ENCODE data around the gene MYL4.
"Not testable (repeated sequence)": the region's sequence is repeated elsewhere in the genome, so short reads cannot be mapped to it uniquely, and the experiment has no call there.

Gene MYL4

GRCh38 chr17:47180988-47181387 lies 28.2 kb upstream of the MYL4 start:
- H3K9me3 Mint-ChIP-seq; DNase-seq; H3K27ac Mint-ChIP-seq; ATAC-seq (replicated peaks); H3K4me3 Mint-ChIP-seq; H3K27me3 Mint-ChIP-seq: not testable (repeated sequence)
- Mint-ChIP-seq H3K36me3 (ENCODE audit: insufficient read depth) (peaks cover 33% of the 10 kb centered on the region), H3K4me1 (ENCODE audit: low read depth in 2 of 2) (peaks cover 33 to 49% of the 10 kb centered on the region in 2 donors)

DNA sequence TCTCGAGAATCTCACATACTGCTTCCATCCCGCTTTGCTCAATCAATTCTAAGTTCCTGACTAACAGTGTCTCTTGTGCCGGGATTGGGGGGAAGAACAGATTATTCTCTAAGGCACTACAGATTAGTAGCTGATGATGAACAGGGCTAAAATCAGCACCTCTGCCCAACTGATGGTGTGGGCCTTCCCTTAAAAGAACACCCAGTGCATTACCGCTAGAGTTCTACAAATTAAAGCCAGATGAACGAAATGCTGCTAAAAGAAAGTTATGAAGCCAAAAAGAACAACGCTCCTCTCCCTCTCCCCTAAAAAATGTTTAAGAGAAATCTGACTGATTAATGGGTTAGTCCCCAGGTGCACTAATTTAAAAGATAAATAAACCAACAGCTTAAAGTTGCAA lies 24.5 kb upstream of the MYL4 start:
- peak overlapping the region in 1 of 2 donors; percentile 32 for H3K27ac Mint-ChIP-seq
- peaks cover 29 to 57% of the 10 kb centered on the region in 2 donors for H3K4me1 Mint-ChIP-seq (ENCODE audit: low read depth in 2 of 2)
- peaks cover 34% of the 10 kb centered on the region for H3K36me3 Mint-ChIP-seq (ENCODE audit: insufficient read depth)
- no peak for ATAC-seq (replicated peaks)
- no peaks in the 10 kb centered on the region for H3K27me3 Mint-ChIP-seq
- H3K9me3 Mint-ChIP-seq = no peaks in the 10 kb centered on the region
- H3K4me3 Mint-ChIP-seq = no peak overlapping the region
- DNase-seq = no peak

GRCh38 chr17:47188271-47188875 lies 20.8 kb upstream of the MYL4 start:
- Mint-ChIP-seq H3K4me1 (ENCODE audit: low read depth in 2 of 2) (peaks cover 34 to 51% of the 10 kb centered on the region in 2 donors), H3K27ac (peak overlapping the region; percentile 96 to 98), H3K9me3 (no peaks in the 10 kb centered on the region), H3K4me3 (peak overlapping the region; percentile 95 to 96), H3K36me3 (ENCODE audit: insufficient read depth) (peaks cover 16% of the 10 kb centered on the region), H3K27me3 (no peaks in the 10 kb centered on the region)
- DNase-seq (peak in 1 of 3 experiments; percentile 11), ATAC-seq (replicated peaks) (no peak)

DNA sequence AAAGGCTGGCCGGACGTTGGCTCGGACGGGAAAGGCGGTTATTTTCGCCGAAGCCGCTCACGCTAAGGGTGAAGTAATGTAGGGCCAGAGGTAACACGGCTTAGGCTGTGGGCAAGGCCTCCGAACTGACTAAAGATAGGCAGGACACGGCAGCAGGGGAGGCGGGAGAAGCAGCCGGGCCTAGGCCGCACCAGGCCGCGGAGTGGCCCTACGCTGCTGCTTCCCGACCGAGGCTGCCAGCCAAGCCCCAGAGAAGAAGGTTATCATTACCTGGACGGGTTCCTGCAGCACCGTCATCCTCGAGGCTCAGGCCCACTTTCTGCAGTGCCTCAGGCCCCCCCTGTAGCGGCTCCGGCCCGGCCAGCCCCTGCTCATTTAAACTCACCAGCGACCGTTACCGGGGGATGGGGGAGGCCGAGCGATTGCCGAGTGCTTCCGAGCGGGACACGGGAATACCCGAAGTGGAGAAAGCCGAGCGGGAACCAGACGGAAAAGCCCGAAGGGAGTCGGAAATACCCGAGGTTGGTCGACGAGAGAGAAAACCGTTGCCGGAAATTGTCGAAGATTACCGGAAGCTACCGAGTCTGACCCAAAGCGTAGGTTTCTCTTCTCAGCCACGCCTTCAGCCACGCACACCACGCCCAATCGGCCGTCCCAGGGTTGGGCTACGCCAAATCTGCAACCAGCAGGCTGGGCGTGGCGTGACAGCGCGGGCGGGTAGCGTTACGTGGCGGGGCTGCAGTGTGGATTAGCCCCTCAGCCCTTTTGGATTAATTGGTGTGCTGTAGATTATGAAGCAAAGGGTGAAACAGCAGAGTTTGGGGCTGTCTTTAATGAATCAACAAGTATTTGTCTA lies 20.0 kb upstream of the MYL4 start, which contains the start of gene CDC27:
Gene CDC27 (minus strand): TSS at position 420 of the 856 bp plus-strand sequence. CDS start 123 bp downstream, at position 297.
- DNase-seq = peak; percentile 100
- Mint-ChIP-seq H3K4me1 (ENCODE audit: low read depth in 2 of 2) (peaks cover 37 to 47% of the 10 kb centered on the region in 2 donors), H3K27me3 (no peaks in the 10 kb centered on the region), H3K27ac (peak within 1 kb of the TSS; percentile 96 to 98), H3K36me3 (ENCODE audit: insufficient read depth) (peaks cover 16% of the 10 kb centered on the region), H3K4me3 (peak within 1 kb of the TSS; percentile 95 to 96), H3K9me3 (no peaks in the 10 kb centered on the region)
- ATAC-seq (replicated peaks) = peak; percentile 91

GRCh38 chr17:47189732-47190237 lies 19.4 kb upstream of the MYL4 start:
- no peaks in the 10 kb centered on the region for H3K27me3 Mint-ChIP-seq
- peak overlapping the region; percentile 95 to 96 for H3K4me3 Mint-ChIP-seq
- H3K27ac Mint-ChIP-seq = peak overlapping the region; percentile 96 to 98
- ATAC-seq (replicated peaks) (no peak), DNase-seq (no peak)
- no peaks in the 10 kb centered on the region for H3K9me3 Mint-ChIP-seq
- H3K36me3 Mint-ChIP-seq (ENCODE audit: insufficient read depth) = peaks cover 16% of the 10 kb centered on the region
- peaks cover 34 to 40% of the 10 kb centered on the region in 2 donors for H3K4me1 Mint-ChIP-seq (ENCODE audit: low read depth in 2 of 2)

GRCh38 chr17:47190243-47190642 lies 18.9 kb upstream of the MYL4 start:
- no peaks in the 10 kb centered on the region for H3K9me3 Mint-ChIP-seq
- no peak for DNase-seq
- peak overlapping the region in 1 of 2 donors; percentile 96 for H3K27ac Mint-ChIP-seq
- no peaks in the 10 kb centered on the region for H3K27me3 Mint-ChIP-seq
- H3K4me3 Mint-ChIP-seq = peak overlapping the region in 1 of 2 donors; percentile 95
- H3K36me3 Mint-ChIP-seq (ENCODE audit: insufficient read depth) = peaks cover 16% of the 10 kb centered on the region
- peaks cover 34 to 38% of the 10 kb centered on the region in 2 donors for H3K4me1 Mint-ChIP-seq (ENCODE audit: low read depth in 2 of 2)
- no peak for ATAC-seq (replicated peaks)

DNA sequence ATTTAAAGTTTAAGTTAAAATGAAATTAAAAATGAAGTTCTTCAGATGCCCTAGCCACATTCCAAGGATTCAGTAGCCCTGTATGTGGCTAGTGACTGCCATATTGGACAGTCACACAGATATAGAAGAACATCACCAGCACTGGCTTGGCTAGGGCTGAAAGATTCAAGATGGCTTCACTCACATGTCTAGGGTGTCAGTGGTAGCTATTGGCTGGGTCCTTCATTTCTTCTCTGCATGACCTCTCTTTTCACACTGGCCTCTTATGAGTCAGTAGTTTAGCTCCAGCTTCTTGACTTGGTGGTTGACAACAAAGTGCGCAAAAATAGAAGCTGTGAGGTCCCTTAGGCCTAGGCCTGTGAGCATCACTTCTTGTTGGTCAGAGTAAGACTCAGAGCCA lies 18.4 kb upstream of the MYL4 start:
- Mint-ChIP-seq H3K27ac (no peak overlapping the region), H3K9me3 (no peaks in the 10 kb centered on the region), H3K36me3 (ENCODE audit: insufficient read depth) (peaks cover 16% of the 10 kb centered on the region), H3K27me3 (no peaks in the 10 kb centered on the region), H3K4me3 (no peak overlapping the region), H3K4me1 (ENCODE audit: low read depth in 2 of 2) (peaks cover 33 to 36% of the 10 kb centered on the region in 2 donors)
- ATAC-seq (replicated peaks) (no peak), DNase-seq (no peak)

DNA sequence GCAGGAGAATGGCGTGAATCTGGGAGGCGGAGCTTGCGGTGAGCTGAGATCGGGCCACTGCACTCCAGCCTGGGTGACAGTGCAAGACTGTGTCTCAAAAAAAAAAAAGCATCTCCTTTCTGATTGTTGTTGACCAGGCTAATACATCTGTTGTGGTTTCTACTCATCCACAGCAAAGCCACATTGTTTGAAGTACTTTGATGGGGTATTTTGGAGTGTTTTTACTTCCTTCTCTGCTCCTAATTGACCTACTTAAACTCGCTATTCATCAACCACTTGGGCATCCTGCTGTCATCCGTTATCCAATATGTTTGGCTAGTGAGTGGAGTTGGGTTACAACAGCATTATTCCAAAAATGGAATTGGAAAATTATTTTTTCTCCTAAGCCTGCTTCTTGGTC lies 16.6 kb upstream of the MYL4 start:
- H3K27me3 Mint-ChIP-seq = no peaks in the 10 kb centered on the region
- H3K27ac Mint-ChIP-seq = peak overlapping the region in 1 of 2 donors; percentile 13
- H3K36me3 Mint-ChIP-seq (ENCODE audit: insufficient read depth) = peaks cover 13% of the 10 kb centered on the region
- H3K4me1 Mint-ChIP-seq (ENCODE audit: low read depth in 2 of 2) = peaks cover 24 to 26% of the 10 kb centered on the region in 2 donors
- H3K9me3 Mint-ChIP-seq = no peaks in the 10 kb centered on the region
- DNase-seq = no peak
- peak overlapping the region in 1 of 2 donors; percentile 15 for H3K4me3 Mint-ChIP-seq
- ATAC-seq (replicated peaks) = peak; percentile 8

DNA sequence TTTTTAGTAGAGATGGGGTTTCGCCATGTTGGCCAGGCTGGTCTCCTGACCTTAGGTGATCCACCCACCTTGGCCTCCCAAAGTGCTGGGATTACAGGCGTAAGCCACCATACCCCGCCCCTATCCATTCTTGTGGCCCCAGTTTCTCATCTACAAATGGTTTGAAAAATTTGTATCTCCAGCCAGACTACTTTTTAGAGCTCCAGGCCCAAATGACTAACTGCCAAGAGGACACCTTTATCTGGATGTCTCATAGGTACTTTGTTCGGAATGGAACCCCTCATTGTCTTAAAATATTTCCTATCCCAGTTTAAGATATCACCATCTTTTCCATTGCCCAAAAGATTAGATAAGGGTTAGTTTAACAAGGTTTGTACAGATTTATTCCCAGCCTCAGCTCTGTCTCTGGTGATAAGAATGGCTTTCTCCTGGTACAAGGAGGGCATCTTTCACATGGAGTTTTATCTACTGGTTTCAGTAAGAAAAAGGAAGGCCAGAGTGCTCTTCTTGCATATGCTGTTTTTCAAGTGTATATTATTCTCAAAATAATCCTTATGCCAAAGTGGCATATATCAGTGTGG lies 15.1 kb upstream of the MYL4 start:
- peak overlapping the region in 1 of 2 donors; percentile 31 for H3K4me3 Mint-ChIP-seq
- H3K9me3 Mint-ChIP-seq = no peaks in the 10 kb centered on the region
- H3K4me1 Mint-ChIP-seq (ENCODE audit: low read depth in 2 of 2) = peaks cover 19 to 24% of the 10 kb centered on the region in 2 donors
- no peaks in the 10 kb centered on the region for H3K27me3 Mint-ChIP-seq
- no peak for ATAC-seq (replicated peaks)
- H3K36me3 Mint-ChIP-seq (ENCODE audit: insufficient read depth) = peaks cover 7% of the 10 kb centered on the region
- no peak for DNase-seq
- H3K27ac Mint-ChIP-seq = no peak overlapping the region

GRCh38 chr17:47197821-47198220 lies 11.3 kb upstream of the MYL4 start:
- H3K4me3 Mint-ChIP-seq = no peak overlapping the region
- H3K36me3 Mint-ChIP-seq (ENCODE audit: insufficient read depth) = peaks cover 3% of the 10 kb centered on the region
- peaks cover 9 to 14% of the 10 kb centered on the region in 2 donors for H3K4me1 Mint-ChIP-seq (ENCODE audit: low read depth in 2 of 2)
- DNase-seq (no peak), ATAC-seq (replicated peaks) (no peak)
- no peaks in the 10 kb centered on the region for H3K27me3 Mint-ChIP-seq
- peak overlapping the region in 1 of 2 donors; percentile 20 for H3K27ac Mint-ChIP-seq
- H3K9me3 Mint-ChIP-seq = no peaks in the 10 kb centered on the region

DNA sequence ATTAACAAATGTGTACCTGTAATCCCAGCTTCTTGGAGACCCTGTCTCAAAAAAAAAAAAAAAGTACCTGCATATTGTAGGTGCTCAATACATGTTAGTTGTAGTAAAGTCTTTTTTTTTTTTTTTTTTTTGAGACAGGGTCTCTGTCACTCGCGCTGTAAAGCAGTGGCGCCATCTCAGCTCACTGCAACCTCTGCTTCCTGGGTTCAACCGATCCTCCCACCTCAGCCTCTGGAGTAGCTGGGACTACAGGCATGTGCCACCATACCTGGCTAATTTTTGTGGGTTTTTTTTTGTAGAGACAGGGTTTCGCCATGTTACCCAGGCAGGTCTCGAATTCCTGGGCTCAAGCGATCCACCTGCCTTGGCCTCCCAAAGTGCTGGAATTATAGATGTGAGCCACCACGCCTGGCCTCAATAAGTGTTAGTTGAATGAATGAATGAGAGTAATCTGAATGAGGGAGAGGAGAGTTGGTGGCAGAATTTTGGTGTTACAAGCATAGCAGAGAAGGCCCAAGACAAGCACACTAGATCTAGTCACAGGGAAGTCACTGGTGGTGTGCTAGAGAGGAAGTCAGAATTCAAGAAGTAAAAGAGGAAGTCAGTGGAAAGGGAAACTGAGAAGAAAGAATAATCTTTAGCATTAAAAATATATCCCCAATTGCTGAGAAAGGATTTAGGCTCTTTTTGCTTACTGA lies 9.4 kb upstream of the MYL4 start:
- DNase-seq (no peak), ATAC-seq (replicated peaks) (no peak)
- H3K4me3 Mint-ChIP-seq = no peak overlapping the region
- H3K36me3 Mint-ChIP-seq (ENCODE audit: insufficient read depth) = no peaks in the 10 kb centered on the region
- peaks cover 17 to 21% of the 10 kb centered on the region in 2 donors for H3K4me1 Mint-ChIP-seq (ENCODE audit: low read depth in 2 of 2)
- H3K27me3 Mint-ChIP-seq = no peaks in the 10 kb centered on the region
- H3K9me3 Mint-ChIP-seq = no peaks in the 10 kb centered on the region
- H3K27ac Mint-ChIP-seq = no peak overlapping the region

- no peak overlapping the region for H3K27ac Mint-ChIP-seq
- no peaks in the 10 kb centered on the region for H3K9me3 Mint-ChIP-seq
- no peak for DNase-seq
- no peaks in the 10 kb centered on the region for H3K36me3 Mint-ChIP-seq (ENCODE audit: insufficient read depth)
- ATAC-seq (replicated peaks) = no peak
- H3K27me3 Mint-ChIP-seq = no peaks in the 10 kb centered on the region
- H3K4me1 Mint-ChIP-seq (ENCODE audit: low read depth in 2 of 2) = peaks cover 22 to 26% of the 10 kb centered on the region in 2 donors
- no peak overlapping the region for H3K4me3 Mint-ChIP-seq
Measured at GRCh38 chr17:47200325-47200664, 8.9 kb upstream of the MYL4 start.

- Mint-ChIP-seq H3K36me3 (ENCODE audit: insufficient read depth) (no peaks in the 10 kb centered on the region), H3K4me1 (ENCODE audit: low read depth in 2 of 2) (peaks cover 29 to 35% of the 10 kb centered on the region in 2 donors), H3K4me3 (no peak overlapping the region), H3K27ac (no peak overlapping the region), H3K27me3 (no peaks in the 10 kb centered on the region), H3K9me3 (no peaks in the 10 kb centered on the region)
- ATAC-seq (replicated peaks) (no peak), DNase-seq (no peak)
Measured at GRCh38 chr17:47201166-47201565, 8.0 kb upstream of the MYL4 start.

All from effector memory CD8-positive, alpha-beta T cell (primary cell).